ENCODE results near the gene TMEM272. TPM values are rescaled to one million over a fixed set of nuclear protein-coding genes. Genes with fewer than 3 reads are reported as not detected.

TMEM272 gene
- total RNA-seq, 1 experiment from 2014 or later = 0.15 TPM

- Histone ChIP-seq H3K36me3 (ENCODE audit: control insufficient read depth, insufficient read depth, low read length) (no peaks in the 10 kb centered on the region), H3K9me3 (ENCODE audit: control insufficient read depth, insufficient read depth, low read depth, low read length) (no peaks in the 10 kb centered on the region), H3K27ac (ENCODE audit: low read length) (no peak overlapping the region), H3K4me1 (ENCODE audit: control insufficient read depth, insufficient read depth, low read length) (no peaks in the 10 kb centered on the region), H3K4me3 (ENCODE audit: low read depth in 2 of 2, low read length in 2 of 2) (no peak overlapping the region), H3K27me3 (ENCODE audit: control insufficient read depth, insufficient read depth, low read length) (no peaks in the 10 kb centered on the region)
- CTCF ChIA-PET = no interaction called here
- intact Hi-C loops (cut with micrococcal nuclease; ENCODE audit: unreplicated experiment) (no loop called here), in situ Hi-C loops (cut with HindIII; ENCODE audit: low pct_unique_long_range_greater_than_20kb, low sequenced_read_pairs) (no loop called here)
- ATAC-seq = no peak
- no peak for DNase-seq (ENCODE audit: low read depth, low spot score)
- POLR2A ChIA-PET = no interaction called here
- BruUV-seq (replicated peaks) = no TSS peak
- TF ChIP-seq REST (IDR thresholded peaks at IDR 0.05; ENCODE audit: insufficient read depth in 1 of 2, low read depth in 2 of 2, low read length in 1 of 2) (no peak), TCF7L2 (IDR thresholded peaks at IDR 0.05; ENCODE audit: low read depth, low read length) (no peak), POLR2AphosphoS5 (IDR thresholded peaks at IDR 0.05; ENCODE audit: low read depth, low read length) (no peak), SIN3A (IDR thresholded peaks at IDR 0.05; ENCODE audit: borderline replicate concordance, insufficient read depth, low read depth, low read length) (no peak), CTCF (IDR thresholded peaks at IDR 0.05) (no peak)
These were observed 34.2 kb upstream of the TMEM272 start for GRCh38 chr13:51879133-51879532.

GRCh38 chr13:51874651-51875050 lies 29.7 kb upstream of the TMEM272 start:
- DNase-seq (ENCODE audit: low read depth, low spot score) = no peak
- TF ChIP-seq POLR2AphosphoS5 (IDR thresholded peaks at IDR 0.05; ENCODE audit: low read depth, low read length) (no peak), TCF7L2 (IDR thresholded peaks at IDR 0.05; ENCODE audit: low read depth, low read length) (no peak), REST (IDR thresholded peaks at IDR 0.05; ENCODE audit: insufficient read depth in 1 of 2, low read depth in 2 of 2, low read length in 1 of 2) (no peak), SIN3A (IDR thresholded peaks at IDR 0.05; ENCODE audit: borderline replicate concordance, insufficient read depth, low read depth, low read length) (no peak), CTCF (IDR thresholded peaks at IDR 0.05) (no peak)
- intact Hi-C loops (cut with micrococcal nuclease; ENCODE audit: unreplicated experiment) = no loop called here
- Histone ChIP-seq H3K4me3 (ENCODE audit: low read depth in 2 of 2, low read length in 2 of 2) (no peak overlapping the region), H3K36me3 (ENCODE audit: control insufficient read depth, insufficient read depth, low read length) (no peaks in the 10 kb centered on the region), H3K27ac (ENCODE audit: low read length) (no peak overlapping the region), H3K27me3 (ENCODE audit: control insufficient read depth, insufficient read depth, low read length) (no peaks in the 10 kb centered on the region), H3K4me1 (ENCODE audit: control insufficient read depth, insufficient read depth, low read length) (no peaks in the 10 kb centered on the region), H3K9me3 (ENCODE audit: control insufficient read depth, insufficient read depth, low read depth, low read length) (no peaks in the 10 kb centered on the region)
- no peak for ATAC-seq
- CTCF ChIA-PET = no interaction called here
- POLR2A ChIA-PET = no interaction called here
- in situ Hi-C loops (cut with HindIII; ENCODE audit: low pct_unique_long_range_greater_than_20kb, low sequenced_read_pairs) = no loop called here
- no TSS peak for BruUV-seq (replicated peaks)

Measured in Panc1 (cell line).